ENCODE data around the gene ERAP2. TPM values are rescaled to one million over a fixed set of nuclear protein-coding genes. Genes with fewer than 3 reads are reported as not detected.

ERAP2 gene
- total and polyA plus RNA-seq, 2 of the 13 experiments (the other 11 are each of a cell fraction or from before 2014, with no cell fraction given): 12.8 to 16.6 TPM

GRCh38 chr5:96936431-96937320 is 60.4 kb downstream of the ERAP2 start (continued):
- TF ChIP-seq MLX (CRISPR knock-in tag; IDR thresholded peaks at IDR 0.05) (no peak), ZNF619 (CRISPR knock-in tag; IDR thresholded peaks at IDR 0.05) (0 out of 2 replicates have a peak, but pooled peaks have one; percentile 20), REL (CRISPR knock-in tag; conservative IDR thresholded peaks at IDR 0.05) (0 out of 2 replicates have a peak, but pooled peaks have one; percentile 44), PBX3 (CRISPR knock-in tag; IDR thresholded peaks at IDR 0.05; ENCODE audit: borderline replicate concordance) (no peak), CBX2 (IDR thresholded peaks at IDR 0.05; ENCODE audit: low read depth, low read length) (no peak), CBX2 (CRISPR knock-in tag; IDR thresholded peaks at IDR 0.05; ENCODE audit: low read depth) (no peak), NR1H2 (CRISPR knock-in tag; IDR thresholded peaks at IDR 0.05; ENCODE audit: borderline replicate concordance, low read depth) (no peak), BRCA1 (CRISPR knock-in tag; IDR thresholded peaks at IDR 0.05) (no peak), TBL1XR1 (IDR thresholded peaks at IDR 0.05; ENCODE audit: borderline replicate concordance, low read length, partially characterized antibody) (no peak), MAFG (CRISPR knock-in tag; IDR thresholded peaks at IDR 0.05) (no peak), HNRNPLL (IDR thresholded peaks at IDR 0.05; ENCODE audit: low read depth, low read length, poor library complexity, severe bottlenecking) (no peak), ZSCAN21 (CRISPR knock-in tag; IDR thresholded peaks at IDR 0.05; ENCODE audit: borderline replicate concordance) (no peak), ZFP1 (CRISPR knock-in tag; IDR thresholded peaks at IDR 0.05) (no peak), ZNF33B (CRISPR knock-in tag; IDR thresholded peaks at IDR 0.05) (no peak), ZNF737 (CRISPR knock-in tag; IDR thresholded peaks at IDR 0.05; ENCODE audit: borderline replicate concordance) (0 out of 2 replicates have a peak, but pooled peaks have one; percentile 22), YEATS4 (CRISPR knock-in tag; IDR thresholded peaks at IDR 0.05; ENCODE audit: borderline replicate concordance) (no peak), BATF2 (CRISPR knock-in tag; IDR thresholded peaks at IDR 0.05) (no peak)

Measured in HepG2 (cell line).